AG04449 (cell line): ENCODE measurements around the gene TYW1B.
A peak's percentile ranks its signal among the peaks of the same experiment; 100 is the strongest.
"Not testable (repeated sequence)": the region's sequence is repeated elsewhere in the genome, so short reads cannot be mapped to it uniquely, and the experiment has no call there.

Source experiments
- CTCF ChIA-PET: fragments of 350-600 bp; formaldehyde crosslinking; extraction: SDS; loops from one replicate; lab custom pipeline; 2021; ENCODE audit warnings: antibody characterized with exemption; lab: Yijun Ruan, JAX
- POLR2A ChIA-PET: fragments of 400-600, 350-600 bp; formaldehyde crosslinking; extraction: SDS; loops from one replicate; lab custom pipeline; 2020; ENCODE audit warnings: antibody characterized with exemption, inconsistent platforms; lab: Yijun Ruan, JAX
- DNase-seq: peaks from one replicate; pipeline ENCODE4 v3.0.0-alpha.2; 2010; ENCODE audit warnings: low read depth, low spot score
- H3K4me3 ChIP-seq: 2 replicates; pipeline ENCODE4 v1.5.1; 2011; ENCODE audit warnings: low read depth, mild to moderate bottlenecking, control low read depth, low read length
- CTCF ChIP-seq: IDR thresholded peaks from one replicate; pipeline ENCODE4 v1.5.1; 2011; ENCODE audit warnings: mild to moderate bottlenecking, moderate library complexity, low read length, control low read depth, inconsistent platforms; ENCODE audit not compliant: insufficient read depth; ENCODE audit errors: missing control alignments

Gene TYW1B

GRCh38 chr7:72805526-72806494, 22.2 kb downstream of the TYW1B start:
- ChIA-PET POLR2A (interaction anchor here (0.7 kb wide), 1 partner anchor 11 kb away, joined by 3 read pairs; no protein-coding TSS in a partner anchor), CTCF (interaction anchor here (1.1 kb wide), 1 partner anchor 20 kb away, joined by 3 read pairs; no protein-coding TSS in a partner anchor)
- no peak overlapping the region for H3K4me3 ChIP-seq
- no peak for TF ChIP-seq CTCF
- peak; percentile 65 for DNase-seq

GRCh38 chr7:72803778-72804177, 24.2 kb downstream of the TYW1B start:
- CTCF ChIA-PET, POLR2A ChIA-PET, H3K4me3 ChIP-seq, DNase-seq: not testable (repeated sequence)

GRCh38 chr7:72801564-72801963, 26.4 kb downstream of the TYW1B start:
- CTCF ChIA-PET, H3K4me3 ChIP-seq, POLR2A ChIA-PET: not testable (repeated sequence)
- DNase-seq: peak; percentile 3

- POLR2A ChIA-PET, CTCF ChIA-PET: not testable (repeated sequence)
Observed at GRCh38 chr7:72795401-72795800, 32.6 kb downstream of the TYW1B start.

GRCh38 chr7:72793791-72794190, 34.2 kb downstream of the TYW1B start:
- ChIA-PET CTCF (no interaction called here), POLR2A (no interaction called here)
- H3K4me3 ChIP-seq: no peak overlapping the region
- TF ChIP-seq CTCF: no peak
- no peak for DNase-seq

More at GRCh38 chr7:72795401-72795800, 32.6 kb downstream of the TYW1B start:
- DNase-seq, H3K4me3 ChIP-seq: not testable (repeated sequence)

- DNase-seq, POLR2A ChIA-PET, H3K4me3 ChIP-seq, CTCF ChIA-PET: not testable (repeated sequence)
Observed at GRCh38 chr7:72790698-72791060, 37.3 kb downstream of the TYW1B start.

GRCh38 chr7:72790048-72790697, 37.8 kb downstream of the TYW1B start:
- CTCF ChIA-PET, H3K4me3 ChIP-seq, DNase-seq, POLR2A ChIA-PET: not testable (repeated sequence)

GRCh38 chr7:72785166-72785955, 42.6 kb downstream of the TYW1B start:
- CTCF ChIA-PET: interaction anchor here (1.1 to 2.4 kb wide), 3 partner anchors 12 to 263 kb away, joined by 3 to 14 read pairs (median 3); no protein-coding TSS in a partner anchor
- no peak for DNase-seq

GRCh38 chr7:72783601-72784370, 44.2 kb downstream of the TYW1B start:
- POLR2A ChIA-PET, DNase-seq, H3K4me3 ChIP-seq, CTCF ChIA-PET: not testable (repeated sequence)

More at GRCh38 chr7:72785166-72785955, 42.6 kb downstream of the TYW1B start:
- no peak for TF ChIP-seq CTCF
- H3K4me3 ChIP-seq: no peak overlapping the region
- POLR2A ChIA-PET: no interaction called here
